NOMO-1 treated with dmso at 0.1 percent for 144 hours (cell line): Measurements from ENCODE around the gene TOP1.

Source experiments
- DNase-seq: peaks from one replicate; lab custom pipeline; 2025; ENCODE audit not compliant: unreplicated experiment; lab: John Stamatoyannopoulos, UW

The TOP1 gene

GRCh38 chr20:41028359-41029149 lies at the start of gene TOP1:
Gene TOP1 (plus strand): TSS chr20:41028822. CDS start chr20:41029068, 246 bp downstream.
- peak; percentile 99 for DNase-seq

- no peak for DNase-seq
Observed at GRCh38 chr20:40979247-40979646, 49.4 kb upstream of the TOP1 start.

DNA sequence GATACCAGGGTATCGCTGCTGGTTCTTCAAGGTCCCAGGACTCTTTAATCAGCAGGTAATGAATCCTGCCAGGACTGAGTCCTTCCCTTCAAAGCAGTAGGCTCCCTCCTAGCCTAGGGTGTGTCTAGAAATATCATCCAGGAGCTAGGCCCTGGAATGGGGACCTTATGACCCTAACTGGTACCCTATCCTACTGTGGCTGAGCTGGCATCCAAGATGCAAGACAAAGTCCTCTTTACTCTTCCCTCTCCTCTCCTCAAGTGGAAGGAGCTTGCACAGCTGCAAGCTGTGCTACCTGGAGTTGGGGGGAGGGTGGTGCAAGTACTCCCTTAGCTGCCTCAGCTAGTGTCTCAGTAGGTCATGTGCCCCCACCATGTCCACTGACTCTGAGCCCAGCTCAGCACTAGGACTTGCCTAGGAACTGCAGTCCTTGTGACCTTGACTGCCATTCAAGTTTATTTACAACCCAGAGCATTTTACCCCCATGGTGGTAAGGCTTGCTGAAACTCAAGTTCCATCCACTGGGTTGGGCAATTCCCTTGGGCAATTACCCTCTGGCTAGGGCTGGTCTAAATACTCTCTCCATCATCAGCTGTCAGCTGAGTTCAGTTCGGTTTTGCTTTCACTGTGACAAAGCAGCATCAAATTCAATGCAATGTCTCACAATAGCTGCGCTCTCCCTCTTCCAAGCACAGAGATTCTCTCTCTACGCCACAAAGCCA lies 48.4 kb upstream of the TOP1 start:
- DNase-seq: peak; percentile 9

DNA sequence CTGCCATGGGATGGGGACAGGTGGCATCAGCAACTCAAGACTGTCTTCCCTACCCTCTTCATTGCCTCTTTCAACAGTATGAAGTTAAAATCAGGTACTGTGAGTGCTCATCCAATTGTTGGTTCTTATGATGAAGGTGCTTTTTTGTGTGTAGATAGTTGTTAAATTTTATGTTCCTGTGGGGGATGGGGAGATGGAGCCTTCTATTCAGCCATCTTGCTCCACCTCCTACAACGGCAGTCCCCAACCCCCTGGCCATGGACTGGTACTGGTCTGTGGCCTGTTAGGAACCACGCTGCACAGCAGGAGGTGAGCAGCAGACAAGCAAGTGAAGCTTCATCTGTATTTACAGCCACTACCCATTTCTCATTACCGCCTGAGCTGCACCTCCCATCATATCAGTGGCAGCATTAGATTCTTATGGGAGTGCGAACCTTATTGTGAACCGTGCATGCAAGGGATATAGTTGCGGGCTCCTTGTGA lies 47.8 kb upstream of the TOP1 start:
- no peak for DNase-seq

GRCh38 chr20:40982415-40983145 lies 46.0 kb upstream of the TOP1 start:
- no peak for DNase-seq

GRCh38 chr20:40983898-40984297 lies 44.7 kb upstream of the TOP1 start:
- no peak for DNase-seq

DNA sequence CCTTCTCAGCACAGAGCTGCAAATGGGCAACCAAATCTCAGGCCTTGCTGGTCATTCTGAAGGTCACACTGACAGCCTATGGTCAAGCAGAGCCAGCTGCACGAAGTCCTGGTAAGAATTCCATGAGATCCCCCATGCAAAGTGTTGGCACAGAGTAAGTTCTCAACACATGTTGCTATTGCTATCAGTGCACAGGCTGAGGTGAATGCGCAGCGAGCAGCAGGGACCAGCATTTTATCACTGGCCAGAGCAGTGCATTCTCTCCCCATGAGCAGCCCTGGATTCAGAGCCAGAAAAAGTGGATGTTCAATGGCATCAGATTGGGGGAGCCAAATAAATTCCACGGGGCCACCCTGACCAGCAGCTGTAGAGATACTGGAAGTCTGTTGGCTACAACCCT lies 44.1 kb upstream of the TOP1 start:
- DNase-seq: no peak

- DNase-seq: no peak
Observed at GRCh38 chr20:40986774-40987173, 41.8 kb upstream of the TOP1 start.

- DNase-seq: peak; percentile 76
Observed at GRCh38 chr20:40990542-40991120, 38.0 kb upstream of the TOP1 start.

- DNase-seq: peak; percentile 97
Observed at GRCh38 chr20:40991181-40991889, 37.3 kb upstream of the TOP1 start.

DNA sequence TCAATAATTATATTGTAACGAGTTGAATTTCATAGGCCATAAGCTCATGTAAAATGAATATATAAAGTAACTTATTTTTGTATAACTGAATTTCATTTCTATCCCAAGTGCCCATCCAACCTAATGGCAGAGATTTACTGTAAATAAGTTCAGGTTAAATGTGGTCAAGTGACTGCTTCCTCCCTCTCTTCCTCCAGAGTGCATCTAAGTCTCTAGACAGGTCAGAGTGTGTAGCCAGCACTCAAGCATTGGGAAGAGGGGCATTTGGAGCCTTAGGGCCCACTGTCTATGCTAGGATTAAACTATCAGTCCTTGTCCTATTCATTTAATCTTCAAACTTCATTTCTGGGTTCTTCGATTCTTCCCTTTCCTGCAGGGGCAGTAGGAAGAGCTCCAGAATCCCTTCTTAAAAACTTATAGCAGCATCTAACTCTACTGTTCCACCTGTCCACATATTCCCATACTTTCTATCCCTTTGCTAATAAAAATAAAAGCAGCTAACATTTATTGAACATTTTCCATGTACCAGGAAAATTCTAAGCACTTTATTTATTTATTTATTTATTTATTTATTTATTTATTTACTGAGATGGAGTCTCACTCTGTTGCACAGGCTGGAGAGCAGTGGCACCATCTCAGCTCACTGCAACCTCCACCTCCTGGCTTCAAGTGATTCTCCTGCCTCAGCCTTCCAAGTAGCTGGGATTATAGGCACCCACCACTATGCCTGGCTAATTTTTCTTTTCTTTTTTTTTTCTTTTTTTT lies 36.1 kb upstream of the TOP1 start:
- DNase-seq: no peak

GRCh38 chr20:40993794-40994540 lies 34.7 kb upstream of the TOP1 start:
- no peak for DNase-seq

GRCh38 chr20:40996326-40996725 lies 32.3 kb upstream of the TOP1 start:
- no peak for DNase-seq

GRCh38 chr20:40997116-40997515 lies 31.5 kb upstream of the TOP1 start:
- DNase-seq: no peak

DNA sequence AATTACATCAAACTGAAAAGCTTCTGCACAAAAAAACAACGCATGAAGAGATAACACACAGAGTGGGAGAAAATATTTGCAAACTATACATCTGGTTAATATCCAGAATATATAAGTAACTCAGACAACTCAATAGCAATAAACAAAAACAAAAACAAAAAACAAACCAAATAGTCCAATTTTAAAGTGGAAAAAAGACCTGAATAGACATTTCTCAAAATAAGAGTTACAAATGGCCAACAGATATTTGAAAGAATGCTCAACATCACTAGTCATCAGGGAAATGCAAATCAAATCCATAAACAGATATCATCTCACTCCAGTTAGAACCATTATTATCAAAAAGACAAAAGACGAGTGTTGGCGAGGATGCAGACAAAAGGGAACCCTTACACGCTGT lies 28.8 kb upstream of the TOP1 start:
- DNase-seq: no peak

- no peak for DNase-seq
Observed at GRCh38 chr20:41000628-41001027, 28.0 kb upstream of the TOP1 start.

GRCh38 chr20:41001497-41001896 lies 27.1 kb upstream of the TOP1 start:
- peak; percentile 52 for DNase-seq

DNA sequence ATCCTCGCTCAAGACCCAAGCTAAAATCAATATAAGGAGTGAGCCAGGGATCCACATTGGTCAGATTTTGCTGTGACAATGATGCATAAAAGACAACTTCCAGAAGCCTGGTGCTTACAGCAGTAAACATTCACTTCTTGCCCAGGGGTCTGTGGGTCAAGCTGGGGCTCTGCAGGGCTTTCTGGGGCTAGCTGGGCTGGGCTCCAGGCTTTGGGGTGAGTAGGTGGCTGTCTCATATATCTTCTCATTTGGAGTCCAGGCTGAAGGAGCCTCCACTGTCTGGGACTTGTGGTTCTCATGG lies 25.8 kb upstream of the TOP1 start:
- DNase-seq: no peak

DNA sequence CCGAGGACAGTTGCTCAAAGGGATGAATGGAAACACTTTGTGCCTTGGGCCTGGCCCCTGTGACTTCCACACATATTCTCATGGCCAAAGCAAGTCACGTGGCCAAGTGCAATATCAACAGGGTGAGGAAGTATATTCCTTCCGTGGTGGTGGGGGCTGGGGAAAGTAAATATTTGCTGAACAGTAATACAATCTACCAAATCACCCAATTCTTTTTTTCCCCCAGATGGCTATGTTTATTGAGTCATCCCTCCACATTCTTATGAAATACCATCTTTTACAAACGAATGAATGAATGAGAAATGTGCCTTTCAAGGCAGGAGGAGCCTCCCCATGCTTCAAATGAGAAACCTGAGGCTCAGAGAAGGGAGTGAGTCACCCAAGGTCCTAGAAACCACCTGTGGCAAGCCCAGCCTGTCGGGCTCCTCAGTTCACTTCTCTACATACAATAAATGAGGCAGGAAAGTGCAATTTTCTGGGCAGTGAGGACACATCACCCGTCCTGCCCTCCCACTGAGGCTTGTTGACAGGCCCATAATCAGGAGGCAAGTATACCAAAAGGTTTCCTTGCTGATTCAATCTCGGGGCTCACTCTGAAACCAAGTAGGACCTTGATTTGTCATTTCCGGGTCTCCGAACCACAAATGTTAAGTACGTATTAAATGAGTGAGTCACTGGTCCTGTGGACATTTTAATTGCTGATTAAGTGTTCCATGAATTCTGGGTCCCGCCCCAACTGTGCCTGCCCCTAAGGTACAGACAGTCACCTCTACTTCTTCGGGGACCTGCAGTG lies 25.3 kb upstream of the TOP1 start:
- peak; percentile 86 for DNase-seq
